Esophagus mucosa (tissue), 1 donor: ENCODE results near the gene SPIRE1. TPM values are rescaled to one million over a fixed set of nuclear protein-coding genes. Genes with fewer than 3 reads are reported as not detected.
"Not testable (repeated sequence)": the region's sequence is repeated elsewhere in the genome, so short reads cannot be mapped to it uniquely, and the experiment has no call there.

ENCODE experiments used
- ATAC-seq: fragments of 200-7000 bp; cut with Tn5 transposase; one replicate; pipeline ENCODE4 v1.9.1; 2020
- total RNA-seq: library from RNA; stranded (reverse); gene quantifications from one replicate; pipeline ENCODE4 v1.2.4, GENCODE V29; 2023
- donor health status: DM: yes; HTN: yes; CAD: no.

The SPIRE1 gene
- total RNA-seq, 1 donor from 2014 or later = 15.6 TPM

DNA sequence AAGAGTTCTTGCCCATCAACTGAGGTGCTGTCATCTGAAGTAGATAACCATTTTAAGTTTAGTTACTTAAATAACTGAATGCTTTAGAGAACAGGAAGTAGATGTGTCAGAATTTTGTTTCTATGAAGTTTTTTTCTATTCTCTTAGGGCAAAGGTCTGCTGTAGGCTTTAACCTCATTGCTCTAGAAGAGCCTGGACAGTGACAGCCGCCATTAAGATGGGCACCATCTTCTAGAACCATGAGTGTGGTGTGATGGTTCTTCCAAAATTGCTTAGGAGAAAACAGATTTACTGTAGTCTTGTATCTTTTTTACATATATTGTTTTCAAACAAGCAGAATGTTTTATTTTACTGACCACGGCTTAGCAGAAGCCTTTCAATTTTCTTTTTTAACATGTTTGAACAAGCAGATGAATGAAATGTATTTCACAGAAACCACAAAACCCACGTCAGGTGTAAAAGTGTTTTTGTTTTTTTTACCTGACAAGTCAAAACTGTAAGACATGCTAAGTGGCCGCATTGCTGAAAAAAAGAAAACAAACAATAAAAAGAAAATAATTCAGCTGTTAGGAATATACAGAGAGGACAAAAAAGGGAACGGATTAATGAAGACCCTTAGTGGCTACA, 172.3 kb downstream of the SPIRE1 start:
- ATAC-seq = no peak

DNA sequence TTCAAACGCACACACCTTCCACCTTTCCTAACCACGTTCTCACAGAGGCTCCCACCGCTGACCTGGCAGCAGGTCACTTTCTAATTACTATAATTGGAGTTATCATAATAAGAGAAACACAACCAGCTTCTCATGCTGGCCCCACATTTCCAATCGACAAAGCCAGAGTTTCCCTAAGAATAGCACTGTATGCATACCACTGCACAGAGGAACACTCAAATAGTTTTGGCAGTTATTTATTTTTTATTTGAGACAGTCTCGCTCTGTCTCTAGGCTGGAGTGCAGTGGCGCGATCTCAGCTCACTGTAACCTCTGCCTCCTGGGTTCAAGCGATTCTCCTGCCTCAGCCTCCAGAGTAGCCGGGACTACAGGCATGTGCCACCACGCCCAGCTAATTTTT, 176.0 kb downstream of the SPIRE1 start:
- ATAC-seq = not testable (repeated sequence)

- no peak for ATAC-seq
Measured at GRCh38 chr18:12479982-12480381, 177.9 kb downstream of the SPIRE1 start.

DNA sequence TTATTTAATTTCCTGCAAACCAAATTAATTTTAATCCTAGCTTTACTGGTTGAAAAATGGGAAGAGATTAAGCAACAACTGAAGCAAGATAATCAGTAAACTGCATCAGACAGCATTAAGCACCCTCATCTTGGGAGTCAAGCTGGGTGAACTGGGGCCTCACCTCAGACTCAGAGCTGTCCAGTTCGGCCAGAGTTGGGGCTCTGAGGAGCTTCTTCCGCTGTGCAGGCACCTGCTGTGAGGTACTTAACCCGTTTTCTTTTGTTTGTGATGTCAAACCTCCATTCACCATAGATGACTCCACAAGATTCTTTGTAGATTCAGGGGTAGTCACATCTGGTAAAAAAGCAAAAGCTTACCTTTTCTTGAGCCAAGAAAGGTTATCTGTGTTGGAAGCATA, 178.4 kb downstream of the SPIRE1 start:
- ATAC-seq = no peak

GRCh38 chr18:12478269-12479047, 179.4 kb downstream of the SPIRE1 start:
- peak; percentile 18 for ATAC-seq

GRCh38 chr18:12477606-12478005, 180.3 kb downstream of the SPIRE1 start:
- ATAC-seq = no peak

DNA sequence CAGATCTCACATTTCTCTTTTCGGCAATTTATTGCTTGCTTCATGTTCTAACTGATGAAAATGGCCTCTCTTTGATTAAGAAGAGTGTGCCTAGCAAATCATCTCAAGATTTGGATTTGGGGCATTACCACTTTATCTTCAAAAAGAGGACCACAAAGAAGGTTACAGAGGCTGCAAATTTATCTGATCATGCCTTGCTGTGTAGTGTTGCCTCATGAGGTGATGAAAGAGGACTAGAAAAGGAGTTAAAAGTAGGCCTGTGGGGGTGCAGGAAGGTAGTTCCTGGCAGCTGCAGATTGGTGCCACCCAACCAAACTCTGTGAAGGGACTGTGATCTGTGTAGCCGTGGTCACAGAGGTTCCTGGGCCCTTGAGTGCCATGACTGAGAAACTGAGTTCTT, 181.0 kb downstream of the SPIRE1 start:
- no peak for ATAC-seq

DNA sequence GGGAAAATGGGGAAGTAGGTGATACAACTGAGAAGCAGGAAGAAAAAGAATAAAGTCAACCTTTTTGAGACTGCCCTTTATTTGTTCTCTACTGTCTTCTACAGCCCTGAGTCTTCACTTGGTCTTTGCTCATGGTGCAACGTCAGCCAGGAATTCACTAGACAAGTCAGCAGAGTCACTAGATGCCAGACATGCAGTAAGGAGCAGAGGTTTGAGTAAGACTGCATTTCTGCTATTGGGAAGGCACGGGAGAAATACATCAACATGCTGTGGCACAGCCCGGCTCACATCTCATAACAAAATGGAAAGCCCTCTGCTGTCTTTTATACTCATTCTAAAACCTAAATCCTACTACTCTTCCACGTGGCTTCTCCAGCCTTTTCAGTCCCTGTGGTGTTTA, 183.0 kb downstream of the SPIRE1 start:
- no peak for ATAC-seq

GRCh38 chr18:12474146-12474545, 183.8 kb downstream of the SPIRE1 start:
- no peak for ATAC-seq

DNA sequence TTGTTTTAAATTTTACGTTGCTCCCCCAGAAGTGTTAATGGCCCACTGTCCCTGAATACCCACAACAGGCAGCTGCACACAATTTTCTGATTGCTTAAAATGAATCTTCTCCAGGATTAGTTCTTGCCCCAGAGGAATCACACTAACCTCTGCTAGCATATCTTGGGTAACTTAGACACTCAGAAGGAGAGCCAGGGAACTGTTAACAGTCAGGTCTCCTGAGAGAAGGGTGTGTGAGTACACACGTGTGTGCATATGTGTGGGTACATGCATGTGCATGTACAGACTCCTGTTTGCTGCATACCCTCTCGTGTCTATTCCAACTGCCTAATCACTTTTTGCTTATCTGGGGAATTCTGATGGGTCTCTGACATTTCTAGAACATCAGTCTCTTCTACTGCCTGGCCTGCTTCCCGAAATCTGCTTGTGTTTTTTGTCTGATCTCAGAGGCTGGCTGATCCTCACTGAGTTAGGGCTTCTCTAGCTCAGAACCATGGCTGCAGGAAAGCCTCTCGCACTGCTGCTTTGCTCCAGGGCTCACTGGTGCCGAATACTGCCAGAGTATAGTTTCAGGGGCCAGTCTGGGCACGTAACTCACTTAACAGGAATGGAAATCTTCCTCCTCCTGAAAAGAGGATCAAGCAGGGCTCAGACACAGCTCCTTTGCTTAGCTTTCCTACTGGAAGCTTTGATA, 187.4 kb downstream of the SPIRE1 start:
- peak; percentile 96 for ATAC-seq

DNA sequence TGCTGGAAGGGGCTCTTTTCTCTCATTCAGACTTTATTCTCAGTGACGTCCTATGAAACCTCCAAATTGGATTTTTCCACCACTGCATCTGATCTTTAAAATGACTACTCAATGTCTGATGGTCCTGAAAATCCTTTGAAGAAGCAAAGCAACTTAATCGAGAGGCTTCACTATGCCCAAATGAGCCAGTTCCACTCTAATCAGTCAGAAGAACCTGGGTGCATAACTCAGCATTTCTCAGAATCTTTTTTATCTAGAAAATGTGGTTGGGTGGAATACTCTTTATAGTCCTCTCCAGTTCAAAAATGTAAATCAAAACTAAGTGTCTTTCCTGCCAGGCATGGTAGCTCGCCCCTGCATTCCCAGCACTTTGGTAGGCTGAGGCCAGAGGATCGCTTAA, 189.5 kb downstream of the SPIRE1 start:
- ATAC-seq = no peak

GRCh38 chr18:12464731-12465130, 193.2 kb downstream of the SPIRE1 start:
- no peak for ATAC-seq

GRCh38 chr18:12463191-12463590, 194.7 kb downstream of the SPIRE1 start:
- no peak for ATAC-seq

DNA sequence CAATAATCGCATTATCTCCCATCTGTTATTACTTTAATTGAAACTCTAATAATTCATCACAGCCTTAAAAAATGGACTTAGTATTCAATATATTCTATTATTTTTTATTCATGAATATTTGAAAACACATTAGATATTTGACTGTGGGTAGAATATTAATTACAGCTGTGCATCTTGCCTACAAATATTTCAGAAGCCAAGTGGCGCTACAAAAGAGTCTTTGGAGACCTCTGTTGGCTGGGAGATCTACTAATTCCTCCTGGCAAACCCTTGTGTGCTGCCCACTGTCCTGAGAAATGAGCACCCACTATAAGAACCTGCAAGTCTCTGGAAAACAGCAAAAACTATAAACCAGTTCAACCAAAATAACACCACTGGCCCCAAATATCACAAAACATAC, 195.7 kb downstream of the SPIRE1 start:
- no peak for ATAC-seq

- no peak for ATAC-seq
Measured at GRCh38 chr18:12461326-12461725, 196.6 kb downstream of the SPIRE1 start.

- peak; percentile 18 for ATAC-seq
Measured at GRCh38 chr18:12460874-12461273, 197.0 kb downstream of the SPIRE1 start.

DNA sequence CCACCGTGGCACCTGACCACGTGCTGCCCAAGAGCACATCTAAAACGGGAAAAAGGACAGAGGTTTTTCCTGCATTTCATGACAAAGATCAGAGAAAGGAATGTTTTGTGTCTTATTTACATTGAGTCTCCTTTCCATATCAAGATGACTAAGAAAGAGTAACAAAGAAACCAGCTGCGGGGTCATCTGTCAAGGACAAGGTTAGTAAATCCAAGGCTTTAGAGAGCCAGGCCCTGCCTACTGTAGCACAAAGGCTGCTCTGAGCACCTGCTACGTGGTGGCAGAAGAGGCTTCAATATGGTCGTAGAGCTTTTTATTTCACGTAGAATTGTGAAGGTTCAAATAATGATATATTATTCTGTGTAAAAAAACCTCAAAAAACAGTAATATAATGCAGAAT, 199.1 kb downstream of the SPIRE1 start:
- ATAC-seq = no peak

DNA sequence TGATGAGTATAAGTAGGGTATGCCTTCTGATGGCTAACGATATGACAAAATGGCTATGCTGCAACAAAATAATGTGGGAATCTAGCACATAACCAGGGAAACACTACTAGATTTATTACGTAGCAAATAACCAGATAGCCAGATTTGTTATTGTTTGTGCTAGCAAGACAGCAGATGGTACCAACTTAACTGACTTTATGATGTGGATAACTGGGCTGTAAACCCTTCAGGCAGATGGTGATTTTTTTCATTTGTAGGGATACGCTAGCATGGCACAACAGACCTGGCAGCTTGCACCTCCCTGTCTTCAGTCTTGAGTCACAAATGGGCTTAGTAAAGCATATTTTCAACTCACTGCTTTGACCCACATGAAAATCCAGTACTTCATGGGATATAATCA, 201.5 kb downstream of the SPIRE1 start:
- no peak for ATAC-seq

GRCh38 chr18:12455496-12455895, 202.4 kb downstream of the SPIRE1 start:
- ATAC-seq = no peak

DNA sequence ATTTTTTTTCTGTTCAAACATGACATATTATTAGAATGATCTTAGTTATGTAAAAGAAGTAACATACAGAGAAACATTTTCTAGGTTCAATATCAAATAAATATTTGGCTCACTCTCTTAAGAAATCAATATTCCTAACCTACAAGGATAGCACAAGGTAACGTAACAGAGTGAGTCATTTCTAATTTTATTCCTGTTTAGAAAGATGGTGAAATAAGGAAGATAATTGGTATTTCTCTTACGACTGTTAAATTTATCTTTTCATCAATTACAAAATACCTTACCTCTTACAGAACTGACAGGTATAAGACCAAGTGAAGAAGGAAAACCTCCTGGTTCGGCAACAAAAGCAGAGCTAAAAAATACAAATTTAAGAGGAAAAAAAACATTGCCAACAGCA, 205.1 kb downstream of the SPIRE1 start:
- ATAC-seq = no peak

- no peak for ATAC-seq
Measured at GRCh38 chr18:12451428-12451827, 206.5 kb downstream of the SPIRE1 start.

DNA sequence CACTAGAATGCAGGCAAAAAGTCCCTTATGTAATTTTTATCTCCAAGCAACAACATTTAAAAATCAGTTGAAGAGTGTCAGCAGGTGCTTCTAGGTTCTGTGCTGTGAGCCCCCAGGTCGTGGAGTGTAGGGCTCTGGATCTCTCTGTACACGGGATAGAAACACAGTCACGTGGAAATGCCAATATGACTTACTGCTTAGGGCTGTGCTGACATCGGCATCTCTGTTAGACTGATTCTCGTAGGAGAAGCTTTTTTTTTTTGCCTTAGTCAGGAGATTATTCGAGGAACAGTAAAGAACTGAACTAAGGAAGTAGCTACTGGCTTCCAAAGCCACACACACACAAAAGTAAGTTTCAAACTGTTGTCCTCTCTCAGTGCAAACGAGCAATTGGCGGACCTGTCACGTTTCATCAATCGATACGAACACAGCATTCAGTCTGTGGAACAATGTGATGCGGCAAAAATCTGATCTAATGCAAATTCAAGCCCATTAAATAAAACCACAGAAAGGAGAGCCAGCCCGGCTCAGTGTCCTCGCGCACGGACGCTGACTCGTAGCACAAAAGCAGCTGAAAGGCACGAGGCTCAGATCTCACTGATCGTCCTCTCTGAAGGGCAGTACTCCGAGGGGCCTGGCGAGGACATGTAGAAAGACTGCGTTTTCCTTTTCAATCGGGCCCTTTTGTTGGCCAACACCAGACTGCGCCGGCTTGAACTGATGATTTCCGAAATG, 208.7 kb downstream of the SPIRE1 start:
- ATAC-seq = no peak

- ATAC-seq = no peak
Measured at GRCh38 chr18:12445554-12445953, 212.4 kb downstream of the SPIRE1 start.
